ENCODE measurements around the gene PRR18.

PRR18 gene

GRCh38 chr6:166338854-166339253 lies 30.7 kb upstream of the PRR18 start:
- Histone ChIP-seq H3K27ac (no peak overlapping the region), H3K36me3 (ENCODE audit: insufficient read depth) (no peaks in the 10 kb centered on the region), H3K9ac (no peak overlapping the region), H3K4me2 (no peak overlapping the region), H3K4me3 (IDR thresholded peaks at IDR 0.05; ENCODE audit: insufficient read depth, low read depth, low read length) (no peak overlapping the region), H2AFZ (ENCODE audit: low read depth) (no peak overlapping the region), H3K79me2 (ENCODE audit: insufficient read depth, low read depth) (peaks cover 74% of the 10 kb centered on the region), H3K27me3 (ENCODE audit: insufficient read depth, low read depth) (no peaks in the 10 kb centered on the region), H3K4me1 (ENCODE audit: low read depth, poor library complexity, severe bottlenecking) (peaks cover 21% of the 10 kb centered on the region), H4K20me1 (ENCODE audit: insufficient read depth) (0 out of 2 replicates have a peak, but pooled peaks cover 5% of the 10 kb centered on the region)
- TF ChIP-seq CTCF (conservative IDR thresholded peaks at IDR 0.05; ENCODE audit: low read depth, low read length), result no peak

- H4K20me1 ChIP-seq (ENCODE audit: insufficient read depth), result 0 out of 2 replicates have a peak, but pooled peaks cover 5% of the 10 kb centered on the region
Measured at GRCh38 chr6:166336847-166337246, 28.7 kb upstream of the PRR18 start.

GRCh38 chr6:166335378-166336302 lies 27.4 kb upstream of the PRR18 start:
- Histone ChIP-seq H3K4me2 (no peak overlapping the region), H3K36me3 (ENCODE audit: insufficient read depth) (no peaks in the 10 kb centered on the region), H3K79me2 (ENCODE audit: insufficient read depth, low read depth) (peaks cover 75% of the 10 kb centered on the region), H3K9ac (no peak overlapping the region), H3K27ac (no peak overlapping the region), H3K4me3 (IDR thresholded peaks at IDR 0.05; ENCODE audit: insufficient read depth, low read depth, low read length) (no peak overlapping the region), H3K27me3 (ENCODE audit: insufficient read depth, low read depth) (no peaks in the 10 kb centered on the region), H3K4me1 (ENCODE audit: low read depth, poor library complexity, severe bottlenecking) (peaks cover 4% of the 10 kb centered on the region), H4K20me1 (ENCODE audit: insufficient read depth) (0 out of 2 replicates have a peak, but pooled peaks cover 5% of the 10 kb centered on the region), H2AFZ (ENCODE audit: low read depth) (no peak overlapping the region)
- no peak for TF ChIP-seq CTCF (conservative IDR thresholded peaks at IDR 0.05; ENCODE audit: low read depth, low read length)

More at GRCh38 chr6:166336847-166337246, 28.7 kb upstream of the PRR18 start:
- H3K4me2 ChIP-seq, result no peak overlapping the region
- no peak overlapping the region for H2AFZ ChIP-seq (ENCODE audit: low read depth)
- TF ChIP-seq CTCF (conservative IDR thresholded peaks at IDR 0.05; ENCODE audit: low read depth, low read length), result no peak
- no peaks in the 10 kb centered on the region for H3K27me3 ChIP-seq (ENCODE audit: insufficient read depth, low read depth)
- no peak overlapping the region for H3K27ac ChIP-seq
- H3K36me3 ChIP-seq (ENCODE audit: insufficient read depth), result no peaks in the 10 kb centered on the region
- peaks cover 77% of the 10 kb centered on the region for H3K79me2 ChIP-seq (ENCODE audit: insufficient read depth, low read depth)
- no peak overlapping the region for H3K9ac ChIP-seq
- no peak overlapping the region for H3K4me3 ChIP-seq (IDR thresholded peaks at IDR 0.05; ENCODE audit: insufficient read depth, low read depth, low read length)
- H3K4me1 ChIP-seq (ENCODE audit: low read depth, poor library complexity, severe bottlenecking), result peaks cover 14% of the 10 kb centered on the region

GRCh38 chr6:166334878-166335277 lies 26.7 kb upstream of the PRR18 start:
- Histone ChIP-seq H3K4me2 (no peak overlapping the region), H3K79me2 (ENCODE audit: insufficient read depth, low read depth) (peaks cover 69% of the 10 kb centered on the region), H3K36me3 (ENCODE audit: insufficient read depth) (no peaks in the 10 kb centered on the region), H3K9ac (no peak overlapping the region), H3K4me3 (IDR thresholded peaks at IDR 0.05; ENCODE audit: insufficient read depth, low read depth, low read length) (no peak overlapping the region), H2AFZ (ENCODE audit: low read depth) (no peak overlapping the region), H3K27me3 (ENCODE audit: insufficient read depth, low read depth) (no peaks in the 10 kb centered on the region), H3K4me1 (ENCODE audit: low read depth, poor library complexity, severe bottlenecking) (no peaks in the 10 kb centered on the region), H3K27ac (no peak overlapping the region), H4K20me1 (ENCODE audit: insufficient read depth) (0 out of 2 replicates have a peak, but pooled peaks cover 5% of the 10 kb centered on the region)
- no peak for TF ChIP-seq CTCF (conservative IDR thresholded peaks at IDR 0.05; ENCODE audit: low read depth, low read length)

All from KMS-11 (cell line).